Measurements from ENCODE around the gene FCGR2B.
"Not testable (repeated sequence)": the region's sequence is repeated elsewhere in the genome, so short reads cannot be mapped to it uniquely, and the experiment has no call there.

The FCGR2B gene

DNA sequence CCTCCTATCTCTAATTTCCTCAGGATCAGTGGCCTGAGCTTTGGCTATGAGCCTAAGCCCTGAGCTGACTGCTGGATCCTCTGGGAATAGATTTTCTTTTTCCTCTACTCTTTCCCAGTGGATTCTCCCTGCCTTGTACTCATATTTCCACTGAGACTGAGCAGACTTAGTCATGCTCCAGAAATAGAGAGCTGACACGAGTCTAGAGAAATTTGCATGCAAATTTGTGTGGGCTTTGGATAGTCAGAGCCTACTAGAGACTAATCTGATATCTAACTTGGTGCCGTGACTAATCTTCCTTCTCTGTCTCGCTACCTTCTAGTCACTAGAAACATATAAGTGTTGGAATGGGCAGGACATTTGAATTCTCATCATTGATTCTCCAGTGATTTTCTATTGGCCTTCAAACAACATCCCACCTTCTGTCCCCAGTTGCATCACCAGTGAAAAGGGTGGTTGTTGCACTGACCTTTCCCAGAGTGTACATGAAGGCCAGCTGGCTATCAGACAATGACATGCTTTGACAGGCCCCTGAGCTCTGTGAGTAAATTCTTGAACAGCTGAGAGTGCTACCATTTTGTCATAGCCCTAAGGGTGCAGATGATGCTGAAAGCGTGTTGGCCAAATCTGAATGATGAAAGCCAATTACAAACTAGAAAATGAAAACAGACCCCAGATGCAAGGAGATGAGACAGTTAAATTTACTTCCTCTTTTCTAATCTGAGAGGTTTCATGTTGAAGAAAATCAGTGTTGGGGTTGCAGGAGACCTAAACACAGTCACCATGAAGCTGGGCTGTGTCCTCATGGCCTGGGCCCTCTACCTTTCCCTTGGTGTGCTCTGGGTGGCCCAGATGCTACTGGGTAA is 43.8 kb downstream of the FCGR2B start, which contains the start of gene FCRLA:
FCRLA (plus strand) TSS at position 748 of the 866 bp plus-strand sequence; CDS start at position 784, 36 bp downstream.
- DNase-seq = peak in 1 of 2 experiments; percentile 30

DNA sequence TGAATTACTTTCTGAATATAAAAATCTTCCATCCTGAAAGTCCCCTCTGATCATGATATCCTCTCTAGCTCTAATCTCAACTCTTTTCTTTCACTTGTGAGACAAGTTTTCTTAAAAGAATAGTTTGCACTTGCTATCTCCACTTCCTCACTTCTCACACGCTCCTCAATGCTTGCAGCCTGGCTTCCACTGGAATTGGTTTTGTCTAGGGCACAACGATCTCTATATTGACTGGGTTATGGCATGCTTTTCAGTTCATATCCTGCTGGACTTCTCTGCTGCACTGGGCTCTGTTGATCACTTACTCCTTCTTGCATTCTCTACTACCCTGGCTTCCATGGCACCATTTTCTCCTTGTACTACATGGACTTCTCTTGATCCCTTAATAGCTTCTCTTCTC is 44.6 kb downstream of the FCGR2B start:
- no peak for DNase-seq

DNA sequence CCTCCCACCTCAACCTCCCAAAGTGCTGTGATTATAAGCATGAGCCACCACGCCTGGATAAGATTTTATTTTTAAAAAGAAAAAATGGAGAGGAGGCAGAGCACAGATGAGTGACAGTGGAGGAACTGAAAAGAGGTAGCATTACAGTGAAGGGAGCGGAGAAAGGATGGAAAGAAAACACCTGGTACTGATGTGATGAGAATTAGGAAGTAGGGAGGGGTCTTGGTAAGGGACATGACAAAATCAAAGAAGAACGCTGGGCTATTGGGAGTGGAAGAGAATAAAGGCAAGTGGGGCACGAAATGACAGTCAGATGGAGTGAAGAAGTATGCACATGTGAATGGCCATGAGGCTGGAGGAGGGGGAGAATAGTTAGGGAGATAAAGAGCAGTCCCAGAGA is 46.4 kb downstream of the FCGR2B start:
- DNase-seq = no peak

DNA sequence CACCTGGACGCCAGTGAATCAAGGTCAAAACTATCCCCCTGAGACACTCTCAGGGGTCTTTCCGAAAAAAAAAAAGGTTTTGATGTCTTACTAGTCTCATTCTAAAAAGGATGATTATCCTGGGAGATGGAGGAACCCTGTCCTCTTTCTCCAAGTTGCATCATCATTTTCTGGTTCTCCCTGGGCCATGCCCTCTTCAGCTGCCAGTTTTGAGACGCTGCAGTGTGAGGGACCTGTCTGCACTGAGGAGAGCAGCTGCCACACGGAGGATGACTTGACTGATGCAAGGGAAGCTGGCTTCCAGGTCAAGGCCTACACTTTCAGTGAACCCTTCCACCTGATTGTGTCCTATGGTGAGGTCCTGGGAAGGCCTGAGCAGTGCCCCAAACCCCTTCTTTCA is 47.6 kb downstream of the FCGR2B start:
- DNase-seq = no peak

DNA sequence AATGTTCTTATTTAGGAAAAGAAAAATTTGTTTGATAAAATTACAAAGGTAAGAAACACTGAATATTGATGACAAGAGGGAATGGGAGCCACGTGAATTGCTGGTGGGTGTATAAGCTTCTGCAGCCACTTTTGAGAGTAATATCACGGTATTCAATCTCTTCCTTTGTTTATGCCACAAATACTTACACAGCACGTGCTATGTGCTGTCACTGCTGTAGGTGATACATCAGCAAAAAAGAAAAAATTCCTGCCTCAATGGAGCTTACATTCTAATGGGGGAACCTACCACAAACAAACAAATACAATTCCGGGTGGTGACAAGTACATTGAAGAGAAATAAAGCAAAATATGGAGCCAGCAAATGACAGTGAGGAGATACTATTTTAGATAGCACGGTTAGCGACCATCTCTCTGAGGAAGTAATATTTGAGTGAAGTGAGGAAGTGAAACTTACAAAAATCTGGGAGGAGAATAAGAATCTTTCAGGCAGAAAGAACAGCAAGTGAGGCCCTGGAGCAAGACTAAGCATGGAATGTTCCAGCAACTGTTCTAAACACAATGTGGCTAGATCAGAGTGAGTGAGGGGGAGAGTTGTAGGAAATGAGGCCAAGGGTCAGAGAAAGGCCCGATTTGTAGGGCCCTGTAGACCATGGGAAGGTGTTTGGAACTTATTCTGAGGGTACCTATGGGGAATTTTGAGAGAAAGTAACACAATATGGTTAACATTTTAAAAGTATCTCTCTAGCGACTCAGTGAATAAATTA is 55.8 kb downstream of the FCGR2B start:
- DNase-seq = no peak

DNA sequence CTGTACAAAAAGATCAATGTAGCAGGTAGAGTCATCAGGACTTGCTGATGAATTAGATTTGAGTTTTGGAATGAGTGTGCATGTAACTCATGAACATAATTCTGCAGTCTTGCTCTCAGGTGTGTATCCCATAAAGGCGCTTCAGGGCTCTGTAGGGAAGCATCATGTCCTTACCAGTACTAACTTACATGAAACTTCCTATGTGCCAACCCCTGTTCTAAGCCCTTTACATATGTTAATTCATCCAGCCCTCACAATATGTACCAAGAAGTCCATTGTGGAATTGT is 56.3 kb downstream of the FCGR2B start:
- DNase-seq = no peak

DNA sequence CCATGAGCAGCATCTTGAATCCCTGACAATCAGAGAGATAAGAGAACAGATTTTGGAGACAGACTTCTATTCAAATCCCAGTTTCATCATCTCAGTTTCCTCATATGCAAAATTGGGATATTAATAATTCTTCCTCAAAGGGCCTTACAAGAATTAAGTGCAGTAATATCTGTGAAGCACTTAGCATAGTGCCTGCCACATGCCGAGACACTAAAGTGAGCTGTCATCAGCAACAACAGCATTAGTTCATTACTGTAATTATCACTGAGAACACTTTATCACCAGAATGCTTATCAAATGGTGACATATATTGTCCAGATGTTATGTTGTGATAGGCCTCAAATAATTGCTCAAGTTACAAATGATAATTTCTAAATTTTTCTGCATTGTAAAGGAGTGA is 57.5 kb downstream of the FCGR2B start:
- DNase-seq = no peak

DNA sequence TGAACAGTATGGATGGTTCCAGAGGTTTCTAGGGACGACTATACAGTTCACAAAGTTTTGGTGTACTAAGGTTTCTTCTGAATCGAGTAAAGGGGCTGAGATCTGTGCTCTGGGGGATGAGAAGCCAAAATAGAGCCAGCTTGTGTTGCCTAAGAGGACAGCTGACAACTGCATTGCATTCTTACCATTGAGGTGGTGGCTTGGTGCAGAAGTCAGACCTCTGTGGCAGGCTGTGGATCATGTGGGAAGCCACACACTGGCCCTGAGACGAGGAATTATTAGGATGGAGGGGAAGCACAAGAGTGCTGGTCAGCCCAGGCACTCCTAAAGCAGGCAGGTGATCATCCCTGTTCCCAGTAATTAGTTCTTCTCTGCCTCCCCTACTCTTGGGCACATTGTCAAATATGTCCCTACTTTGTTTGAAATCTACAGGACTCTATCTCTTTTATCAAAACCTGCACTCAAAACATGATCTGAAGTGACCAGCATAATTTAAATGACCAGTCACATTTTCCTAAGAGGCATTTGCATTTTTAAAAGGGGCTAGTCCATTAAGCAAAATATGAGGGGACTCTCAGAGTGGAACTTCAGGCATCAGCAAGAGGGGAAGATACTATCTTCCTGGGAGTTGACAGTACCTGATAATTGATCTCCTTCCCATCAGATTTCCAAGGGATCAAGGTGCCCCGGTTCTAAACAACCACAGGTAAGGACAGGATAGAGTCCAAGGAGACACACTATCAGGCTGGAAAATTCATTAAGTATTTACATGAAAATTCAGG is 58.2 kb downstream of the FCGR2B start, which contains the start of gene FCRLB:
FCRLB (plus strand) TSS at position 589 of the 782 bp plus-strand sequence. CDS start 1,129 bp downstream, outside the sequence.
- DNase-seq = no peak

DNA sequence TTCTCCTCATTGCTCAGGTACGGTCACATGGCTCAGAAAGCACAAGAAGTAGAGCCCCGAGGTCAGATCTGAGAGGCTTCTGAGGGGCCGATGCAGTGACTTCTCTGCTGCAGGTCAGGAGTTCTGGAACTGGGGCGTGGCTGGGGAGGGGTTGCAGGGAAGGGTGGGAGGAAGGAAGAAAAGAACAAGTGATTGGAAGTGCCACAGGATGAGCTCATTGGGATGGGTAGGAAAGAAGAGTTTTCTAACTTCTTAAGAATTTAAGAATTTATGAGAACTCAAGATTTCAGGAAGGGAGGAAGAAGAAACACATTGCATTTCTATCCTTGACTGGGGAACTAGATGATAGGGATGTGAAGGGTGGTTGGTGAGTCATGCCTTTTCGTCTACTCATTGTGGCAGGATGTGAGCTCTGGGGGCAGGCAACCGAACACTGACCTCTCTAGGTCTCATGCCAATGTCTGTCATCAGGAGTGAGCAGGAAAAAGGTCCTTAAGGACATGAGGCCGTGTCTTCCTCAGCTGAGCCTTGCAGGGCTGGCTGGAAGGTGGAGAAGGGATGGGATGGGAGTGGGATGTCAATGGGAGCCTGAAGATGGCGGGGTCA is 58.9 kb downstream of the FCGR2B start:
- no peak for DNase-seq

DNA sequence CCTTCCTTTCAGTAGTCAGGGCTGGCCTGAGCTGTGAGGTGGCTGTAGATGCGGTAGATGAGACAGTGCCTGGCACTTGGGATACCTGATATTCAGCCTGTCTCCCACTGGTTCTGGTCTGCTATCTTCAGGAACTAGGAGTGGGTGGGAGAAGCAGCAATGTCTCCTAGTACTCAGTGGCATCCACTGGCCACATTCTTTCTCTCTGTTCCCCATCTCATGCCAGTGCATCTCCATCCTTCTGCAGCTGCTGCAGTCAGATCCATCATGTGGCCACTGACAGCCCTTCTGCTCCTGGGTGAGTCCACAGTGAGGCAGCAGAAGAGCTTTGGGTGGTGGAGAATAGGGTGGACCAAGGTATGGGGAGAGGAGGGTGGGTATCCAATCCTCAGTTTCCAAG is 59.5 kb downstream of the FCGR2B start:
- no peak for DNase-seq

DNA sequence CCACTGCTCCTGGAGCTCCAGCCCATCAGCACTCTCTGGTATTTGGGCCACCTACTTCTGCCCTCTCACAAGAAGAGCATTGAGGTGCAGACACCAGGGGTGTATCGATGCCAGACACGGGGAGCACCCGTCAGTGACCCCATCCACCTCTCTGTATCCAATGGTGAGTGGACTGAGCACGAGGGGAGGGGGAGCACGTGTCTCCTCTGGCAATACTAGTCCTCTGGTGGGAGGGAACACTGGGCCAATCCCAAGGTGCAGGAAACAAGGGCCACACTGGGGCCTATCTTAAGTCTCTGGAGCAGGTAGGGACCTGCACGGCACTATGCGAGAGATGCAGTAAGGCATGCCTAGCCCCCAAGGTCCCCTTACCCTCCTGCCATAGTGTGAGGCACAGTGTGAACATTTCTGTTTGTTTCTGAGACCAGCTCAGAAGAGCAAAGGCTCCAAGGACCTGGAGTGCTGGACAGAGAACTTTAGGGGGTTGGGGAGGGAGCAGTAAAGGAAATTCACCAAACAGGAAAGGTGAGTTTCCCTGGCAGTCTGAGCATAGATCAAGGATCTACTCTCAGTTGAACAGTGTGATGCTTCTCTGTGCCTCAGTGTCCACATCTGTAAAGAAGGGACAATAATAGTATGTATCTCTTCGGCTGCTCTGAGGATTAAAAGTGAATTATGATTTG is 60.7 kb downstream of the FCGR2B start:
- DNase-seq = no peak

DNA sequence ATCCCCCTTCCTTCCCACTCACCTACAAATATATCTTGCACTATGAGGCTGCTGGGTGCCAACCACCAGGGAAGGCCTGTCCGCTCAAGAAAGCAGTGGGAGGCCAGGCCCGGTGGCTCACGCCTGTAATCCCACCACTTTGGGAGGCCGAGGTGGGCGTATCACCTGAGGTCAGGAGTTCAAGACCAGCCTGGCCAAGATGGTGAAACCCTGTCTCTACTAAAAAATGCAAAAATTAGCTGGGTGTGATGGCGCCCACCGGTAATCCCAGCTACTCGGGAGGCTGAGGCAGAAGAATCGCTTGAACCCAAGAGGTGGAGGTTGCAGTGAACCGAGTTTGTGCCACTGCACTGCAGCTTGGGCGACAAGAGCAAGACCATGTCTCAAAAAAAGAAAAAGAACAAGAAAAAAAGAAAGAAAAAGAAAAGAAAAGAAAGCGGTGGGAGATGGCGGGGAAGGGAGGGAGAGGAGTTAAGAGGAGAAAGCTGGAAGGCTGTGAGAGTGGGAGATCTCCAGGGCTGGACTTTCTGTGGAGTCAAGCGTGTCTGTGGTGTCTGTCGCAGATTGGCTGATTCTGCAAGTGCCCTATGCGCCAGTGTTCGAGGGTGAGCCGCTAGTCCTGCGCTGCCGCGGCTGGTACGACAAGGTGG is 62.4 kb downstream of the FCGR2B start:
- DNase-seq = not testable (repeated sequence)

DNA sequence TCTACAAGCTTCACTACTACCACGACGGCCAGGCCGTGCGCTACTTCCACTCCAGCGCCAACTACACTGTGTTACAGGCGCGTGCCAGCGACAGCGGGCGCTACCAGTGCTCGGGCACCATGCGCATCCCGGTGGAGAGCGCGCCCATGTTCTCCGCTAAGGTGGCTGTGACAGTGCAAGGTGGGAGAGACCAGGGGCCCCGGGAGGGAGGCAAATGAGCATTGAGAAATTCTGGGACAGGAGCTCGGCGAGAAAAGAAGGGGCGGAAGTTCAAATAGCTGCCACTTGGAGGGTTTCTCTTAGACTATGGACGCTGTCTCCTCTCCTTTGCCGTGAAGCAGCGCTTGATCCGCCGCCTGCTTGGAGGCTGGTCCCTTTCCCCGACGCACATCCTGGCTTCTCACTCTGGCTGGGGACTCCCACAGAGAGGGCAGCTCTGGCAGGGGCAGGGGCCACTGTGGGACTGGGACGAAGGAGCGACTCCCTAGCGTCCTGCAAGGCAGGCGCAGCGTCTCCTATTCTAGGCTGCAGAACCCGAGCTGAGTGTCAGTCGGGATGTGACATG is 63.0 kb downstream of the FCGR2B start:
- DNase-seq = peak; percentile 62 to 67

DNA sequence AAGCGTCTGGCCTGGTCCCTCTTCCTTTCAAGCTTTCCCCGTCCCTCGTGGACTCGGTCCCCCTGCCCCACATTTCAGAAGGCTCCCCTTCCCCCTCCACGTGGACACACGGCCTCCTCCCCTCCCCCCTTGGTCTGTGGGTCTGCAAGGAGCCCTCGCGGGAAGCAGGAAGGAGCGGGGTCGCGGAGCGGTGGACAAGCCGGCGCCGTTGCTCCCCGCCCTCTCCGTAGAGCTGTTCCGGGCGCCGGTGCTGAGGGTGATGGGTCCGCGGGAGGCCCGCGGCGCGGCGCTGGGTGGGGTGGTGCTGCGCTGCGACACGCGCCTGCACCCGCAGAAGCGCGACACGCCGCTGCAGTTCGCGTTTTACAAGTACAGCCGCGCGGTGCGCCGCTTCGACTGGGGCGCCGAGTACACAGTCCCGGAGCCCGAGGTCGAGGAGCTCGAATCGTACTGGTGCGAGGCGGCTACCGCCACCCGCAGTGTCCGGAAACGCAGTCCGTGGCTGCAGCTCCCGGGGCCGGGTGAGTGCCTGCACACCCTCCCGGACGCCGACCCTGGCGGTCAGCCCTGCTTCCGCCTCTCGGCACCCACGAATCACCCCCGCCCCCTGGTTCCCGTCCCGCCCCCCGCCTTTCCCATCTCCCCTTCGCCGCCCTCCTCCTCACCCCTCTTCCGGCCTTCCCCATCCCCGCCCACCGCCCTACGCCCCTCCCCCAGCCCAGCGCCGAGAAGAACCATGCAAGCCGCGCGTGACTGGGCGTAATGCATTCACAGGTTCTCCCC is 63.7 kb downstream of the FCGR2B start:
- peak; percentile 69 to 73 for DNase-seq

DNA sequence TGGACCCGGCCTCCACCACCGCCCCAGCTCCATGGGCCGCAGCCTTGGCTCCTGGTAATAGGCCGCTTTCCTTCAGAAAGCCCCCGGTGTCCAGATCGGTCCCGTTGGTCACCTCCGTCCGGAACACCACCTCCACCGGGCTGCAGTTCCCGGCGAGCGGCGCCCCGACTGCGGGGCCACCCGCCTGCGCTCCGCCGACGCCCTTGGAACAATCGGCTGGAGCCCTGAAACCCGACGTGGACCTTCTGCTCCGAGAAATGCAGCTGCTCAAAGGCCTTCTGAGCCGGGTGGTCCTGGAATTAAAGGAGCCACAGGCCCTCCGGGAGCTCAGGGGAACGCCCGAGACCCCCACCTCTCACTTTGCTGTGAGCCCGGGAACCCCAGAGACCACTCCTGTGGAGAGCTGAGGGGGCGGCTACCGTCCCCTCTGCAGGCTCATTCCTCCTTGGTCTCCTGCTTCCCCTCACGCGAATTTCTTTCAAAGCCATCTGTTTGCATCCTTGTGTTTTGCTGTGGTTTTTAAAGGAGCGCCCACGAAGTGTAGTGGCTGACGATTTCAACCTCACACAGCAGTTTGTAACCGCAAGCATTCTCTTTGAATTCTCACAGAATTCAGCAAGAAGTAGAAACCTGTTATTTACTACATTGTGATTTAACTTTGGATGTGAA is 64.4 kb downstream of the FCGR2B start:
- DNase-seq = peak; percentile 47 to 49
